ENCODE measurements around the gene SHC4. TPM values are rescaled to one million over a fixed set of nuclear protein-coding genes. Genes with fewer than 3 reads are reported as not detected.

The SHC4 gene
- total and polyA plus RNA-seq, 4 donors = 0.09 to 1.9 (median 0.44) TPM

DNA sequence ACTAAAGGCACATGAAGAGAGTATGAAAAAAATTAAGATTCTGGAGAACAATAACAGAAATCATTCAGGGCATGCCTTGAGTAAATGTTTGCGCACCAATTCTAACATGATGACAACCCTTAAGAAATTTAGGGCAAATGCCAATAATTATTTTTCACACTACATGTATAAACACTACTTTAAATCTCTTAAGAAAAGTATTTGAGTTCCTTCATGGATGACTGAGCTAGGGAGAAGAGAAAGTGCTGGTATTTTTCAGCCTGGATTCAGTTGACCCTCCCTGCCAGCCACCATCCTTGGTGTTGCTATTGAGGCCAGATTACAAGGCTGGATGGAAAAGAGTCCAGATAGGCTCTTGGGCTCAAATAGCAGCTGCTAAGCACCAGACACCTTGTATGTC, 93.8 kb downstream of the SHC4 start:
- ATAC-seq (ENCODE audit: insufficient read depth, low FRiP score) (no peak), DNase-seq (peak in 1 of 3 donors; percentile 30)
- WGBS, 2 donors = 77 to 82% methylated on average over 1 of the region's 1 CpG
- Histone ChIP-seq H3K9ac (ENCODE audit: insufficient read depth in 1 of 2, low read length in 2 of 2) (no peak overlapping the region), H3K9me3 (ENCODE audit: control insufficient read depth in 4 of 4, insufficient read depth in 3 of 4, low read length in 3 of 4) (no peaks in the 10 kb centered on the region), H3K27me3 (ENCODE audit: control insufficient read depth in 3 of 3, insufficient read depth in 3 of 3, low read length in 2 of 3) (no peaks in the 10 kb centered on the region), H3K27ac (ENCODE audit: low read depth in 1 of 2, low read length in 1 of 2) (no peak overlapping the region), H3K4me1 (ENCODE audit: control insufficient read depth in 5 of 5, insufficient read depth in 5 of 5, low read length in 5 of 5) (peaks cover 0 to 18% (median 0%) of the 10 kb centered on the region in 5 donors), H3K36me3 (ENCODE audit: control insufficient read depth in 4 of 4, insufficient read depth in 4 of 4, low read length in 4 of 4) (peaks cover 0 to 1% (median 0%) of the 10 kb centered on the region in 4 donors), H3K4me3 (no peak overlapping the region)
- TF ChIP-seq, protein P1, sequence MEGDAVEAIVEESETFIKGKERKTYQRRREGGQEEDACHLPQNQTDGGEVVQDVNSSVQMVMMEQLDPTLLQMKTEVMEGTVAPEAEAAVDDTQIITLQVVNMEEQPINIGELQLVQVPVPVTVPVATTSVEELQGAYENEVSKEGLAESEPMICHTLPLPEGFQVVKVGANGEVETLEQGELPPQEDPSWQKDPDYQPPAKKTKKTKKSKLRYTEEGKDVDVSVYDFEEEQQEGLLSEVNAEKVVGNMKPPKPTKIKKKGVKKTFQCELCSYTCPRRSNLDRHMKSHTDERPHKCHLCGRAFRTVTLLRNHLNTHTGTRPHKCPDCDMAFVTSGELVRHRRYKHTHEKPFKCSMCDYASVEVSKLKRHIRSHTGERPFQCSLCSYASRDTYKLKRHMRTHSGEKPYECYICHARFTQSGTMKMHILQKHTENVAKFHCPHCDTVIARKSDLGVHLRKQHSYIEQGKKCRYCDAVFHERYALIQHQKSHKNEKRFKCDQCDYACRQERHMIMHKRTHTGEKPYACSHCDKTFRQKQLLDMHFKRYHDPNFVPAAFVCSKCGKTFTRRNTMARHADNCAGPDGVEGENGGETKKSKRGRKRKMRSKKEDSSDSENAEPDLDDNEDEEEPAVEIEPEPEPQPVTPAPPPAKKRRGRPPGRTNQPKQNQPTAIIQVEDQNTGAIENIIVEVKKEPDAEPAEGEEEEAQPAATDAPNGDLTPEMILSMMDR (IDR thresholded peaks at IDR 0.05; ENCODE audit: control extremely low read depth, extremely low read depth) = no peak

DNA sequence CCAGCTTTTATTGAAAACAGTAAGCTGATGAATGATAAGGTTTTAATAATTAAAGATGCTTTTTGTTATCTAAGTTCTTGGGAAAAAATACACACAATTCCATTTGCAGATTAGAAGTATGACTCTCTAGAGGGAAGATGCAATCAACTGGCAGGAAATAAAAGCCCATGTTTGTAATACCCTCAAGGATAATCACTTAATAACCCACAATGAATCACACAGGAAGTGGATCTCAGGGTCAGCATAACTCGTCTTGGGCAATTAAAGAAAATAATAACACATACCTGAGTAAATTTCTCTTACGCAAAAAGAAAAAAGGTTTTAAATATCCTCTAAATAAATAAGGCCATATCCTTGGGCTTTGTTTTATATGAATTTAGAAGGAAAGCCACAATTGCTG, 95.2 kb downstream of the SHC4 start:
- WGBS, 2 donors = 32 to 45% methylated on average over 2 of the region's 2 CpGs
- ATAC-seq (ENCODE audit: insufficient read depth, low FRiP score) (peak; percentile 11), DNase-seq (no peak)
- H3K9me3 ChIP-seq (ENCODE audit: control insufficient read depth in 4 of 4, insufficient read depth in 3 of 4, low read length in 3 of 4) = no peaks in the 10 kb centered on the region
- H3K9ac ChIP-seq (ENCODE audit: insufficient read depth in 1 of 2, low read length in 2 of 2) = no peak overlapping the region
- peaks cover 0 to 1% (median 0%) of the 10 kb centered on the region in 4 donors for H3K36me3 ChIP-seq (ENCODE audit: control insufficient read depth in 4 of 4, insufficient read depth in 4 of 4, low read length in 4 of 4)
- no peak overlapping the region for H3K27ac ChIP-seq (ENCODE audit: low read depth in 1 of 2, low read length in 1 of 2)
- H3K4me1 ChIP-seq (ENCODE audit: control insufficient read depth in 5 of 5, insufficient read depth in 5 of 5, low read length in 5 of 5) = peaks cover 0 to 18% (median 0%) of the 10 kb centered on the region in 5 donors
- TF ChIP-seq, protein P1 (IDR thresholded peaks at IDR 0.05; ENCODE audit: control extremely low read depth, extremely low read depth) = no peak
- no peaks in the 10 kb centered on the region for H3K27me3 ChIP-seq (ENCODE audit: control insufficient read depth in 3 of 3, insufficient read depth in 3 of 3, low read length in 2 of 3)
- no peak overlapping the region for H3K4me3 ChIP-seq

DNA sequence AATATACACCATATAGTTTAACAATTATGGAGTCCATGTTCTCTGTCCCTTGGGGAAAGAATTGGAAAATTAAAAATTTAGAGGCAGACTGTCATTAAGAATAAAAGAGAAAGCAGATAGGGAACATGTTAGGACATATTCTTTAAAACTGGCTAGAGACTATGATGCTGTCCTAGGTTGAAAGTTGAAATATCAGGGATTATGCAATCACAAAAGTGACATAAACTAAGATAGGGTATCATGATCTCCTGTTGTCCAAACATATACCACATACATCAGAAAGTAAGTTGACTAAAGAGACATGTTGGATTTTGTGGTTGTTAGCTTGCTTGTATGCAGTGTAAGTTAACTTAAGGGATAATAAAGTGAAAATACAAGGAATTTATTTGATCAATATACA, 95.7 kb downstream of the SHC4 start:
- Histone ChIP-seq H3K9me3 (ENCODE audit: control insufficient read depth in 4 of 4, insufficient read depth in 3 of 4, low read length in 3 of 4) (no peaks in the 10 kb centered on the region), H3K27ac (ENCODE audit: low read depth in 1 of 2, low read length in 1 of 2) (no peak overlapping the region), H3K36me3 (ENCODE audit: control insufficient read depth in 4 of 4, insufficient read depth in 4 of 4, low read length in 4 of 4) (peaks cover 0 to 1% (median 0%) of the 10 kb centered on the region in 4 donors), H3K9ac (ENCODE audit: insufficient read depth in 1 of 2, low read length in 2 of 2) (no peak overlapping the region), H3K4me3 (no peak overlapping the region), H3K4me1 (ENCODE audit: control insufficient read depth in 5 of 5, insufficient read depth in 5 of 5, low read length in 5 of 5) (peaks cover 0 to 18% (median 0%) of the 10 kb centered on the region in 5 donors), H3K27me3 (ENCODE audit: control insufficient read depth in 3 of 3, insufficient read depth in 3 of 3, low read length in 2 of 3) (no peaks in the 10 kb centered on the region)
- ATAC-seq (ENCODE audit: insufficient read depth, low FRiP score) (no peak), DNase-seq (no peak)
- TF ChIP-seq, protein P1 (IDR thresholded peaks at IDR 0.05; ENCODE audit: control extremely low read depth, extremely low read depth) = no peak

DNA sequence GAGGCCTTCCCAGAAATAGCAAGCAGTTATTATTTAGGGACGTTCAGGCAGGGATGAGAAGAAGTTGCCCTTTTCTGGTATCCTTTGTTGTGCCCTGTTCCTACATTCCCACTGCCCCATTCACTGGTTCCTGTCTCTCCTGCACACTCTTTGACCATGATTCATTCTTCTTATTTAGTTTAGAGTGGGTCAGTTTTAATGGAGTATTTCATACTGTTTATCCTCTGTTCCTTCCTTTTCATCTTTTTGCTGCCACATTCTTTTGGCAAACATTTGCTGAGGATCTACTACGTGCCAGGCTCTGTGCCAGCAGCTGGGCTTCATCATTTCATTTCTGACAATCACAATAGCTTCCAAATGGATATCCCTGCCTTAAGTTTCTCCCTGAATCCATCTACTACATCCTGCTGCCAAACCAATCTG, 97.6 kb downstream of the SHC4 start:
- H3K4me1 ChIP-seq (ENCODE audit: control insufficient read depth in 5 of 5, insufficient read depth in 5 of 5, low read length in 5 of 5) = peaks cover 0 to 21% (median 0%) of the 10 kb centered on the region in 5 donors
- 57 to 79% methylated on average over 2 of the region's 2 CpGs for WGBS, 2 donors
- H3K9me3 ChIP-seq (ENCODE audit: control insufficient read depth in 4 of 4, insufficient read depth in 3 of 4, low read length in 3 of 4) = no peaks in the 10 kb centered on the region
- H3K27ac ChIP-seq (ENCODE audit: low read depth in 1 of 2, low read length in 1 of 2) = no peak overlapping the region
- no peaks in the 10 kb centered on the region for H3K27me3 ChIP-seq (ENCODE audit: control insufficient read depth in 3 of 3, insufficient read depth in 3 of 3, low read length in 2 of 3)
- DNase-seq (peak; percentile 21 to 55 (median 41)), ATAC-seq (ENCODE audit: insufficient read depth, low FRiP score) (no peak)
- TF ChIP-seq, protein P1 (IDR thresholded peaks at IDR 0.05; ENCODE audit: control extremely low read depth, extremely low read depth) = no peak
- no peak overlapping the region for H3K4me3 ChIP-seq
- no peaks in the 10 kb centered on the region for H3K36me3 ChIP-seq (ENCODE audit: control insufficient read depth in 4 of 4, insufficient read depth in 4 of 4, low read length in 4 of 4)
- H3K9ac ChIP-seq (ENCODE audit: insufficient read depth in 1 of 2, low read length in 2 of 2) = no peak overlapping the region

Measured in lung (tissue), 12 donors.